H1 (cell line): ENCODE results near the gene PIK3R5. TPM values are rescaled to one million over a fixed set of nuclear protein-coding genes. Genes with fewer than 3 reads are reported as not detected.

ENCODE experiments used
- CTCF ChIA-PET: fragments of 300-600 bp; sonication (Branson Sonifier 250); formaldehyde crosslinking; loops from one replicate; lab custom pipeline; 2021; ENCODE audit not compliant: partially characterized antibody; lab: Charles Lee
- POLR2A ChIA-PET: fragments of 300-600 bp; sonication (Branson Sonifier 250); formaldehyde crosslinking; loops from one replicate; lab custom pipeline; 2021; ENCODE audit warnings: inconsistent platforms; ENCODE audit not compliant: partially characterized antibody; lab: Charles Lee
- DNase-seq, 2 experiments: peaks; one replicate each; pipeline versions ENCODE4 v3.0.0 to v3.0.0-alpha.2; 2010 to 2022; ENCODE audit warnings: low spot score in 2 of 2, low read depth in 1 of 2, mixed read lengths in 1 of 2
- FAIRE-seq: peaks from 2 replicates; lab custom pipeline; 2011; peaks lifted over from hg19 to GRCh38; lab: Jason Lieb, UNC
- H2AFZ ChIP-seq: 2 replicates; pipeline ENCODE4 v1.8.1; 2012; ENCODE audit warnings: low read length, inconsistent platforms
- H2AK5ac ChIP-seq: 2 replicates; pipeline ENCODE4 v1.6.1; 2013; ENCODE audit warnings: low read depth, low read length
- H2BK120ac ChIP-seq: replicated peaks from 2 replicates; pipeline ENCODE3; 2013; ENCODE audit warnings: low read depth, low read length, inconsistent platforms
- H2BK12ac ChIP-seq: 2 replicates; pipeline ENCODE4 v1.6.1; 2013; ENCODE audit warnings: low read depth, low read length
- H2BK15ac ChIP-seq: 2 replicates; pipeline ENCODE4 v1.6.1; 2013; ENCODE audit warnings: low read length
- H2BK20ac ChIP-seq: 2 replicates; pipeline ENCODE4 v1.6.1; 2013; ENCODE audit warnings: low read length
- H2BK5ac ChIP-seq: 2 replicates; pipeline ENCODE4 v1.6.1; 2013; ENCODE audit warnings: low read depth, low read length
- H3K14ac ChIP-seq: 2 replicates; pipeline ENCODE4 v1.6.1; 2013; ENCODE audit warnings: inconsistent platforms; ENCODE audit not compliant: insufficient read length
- H3K18ac ChIP-seq: 2 replicates; pipeline ENCODE4 v1.6.1; 2013; ENCODE audit warnings: low read length; ENCODE audit errors: extremely low read depth
- H3K23ac ChIP-seq: 2 replicates; pipeline ENCODE4 v1.6.1; 2013; ENCODE audit warnings: inconsistent platforms; ENCODE audit not compliant: insufficient read length
- H3K23me2 ChIP-seq: 2 replicates; pipeline ENCODE4 v1.6.1; 2013; ENCODE audit warnings: low read depth, low read length
- H3K27ac ChIP-seq: 2 replicates; pipeline ENCODE4 v1.6.1; 2011; ENCODE audit warnings: low read depth, low read length, inconsistent platforms
- H3K27me3 ChIP-seq, 4 experiments: replicated peaks in 1 of 4; 1 replicate in 1 of 4; 2 replicates in 3 of 4; pipeline versions ENCODE4 v1.6.1 to v1.8.1; 2011 to 2013; ENCODE audit warnings: low read length in 3 of 4, mild to moderate bottlenecking in 3 of 4, inconsistent platforms in 2 of 4, mixed read lengths in 2 of 4, moderate library complexity in 1 of 4; ENCODE audit not compliant: control insufficient read depth in 3 of 4, insufficient read depth in 3 of 4; ENCODE audit errors: extremely low read depth in 1 of 4
- H3K36me3 ChIP-seq, 4 experiments: 2 replicates each; pipeline versions ENCODE4 v1.6.1 to v1.8.1; 2011 to 2013; ENCODE audit warnings: mild to moderate bottlenecking in 4 of 4, low read length in 3 of 4, moderate library complexity in 2 of 4, control low read depth in 1 of 4, inconsistent platforms in 1 of 4; ENCODE audit not compliant: insufficient read depth in 4 of 4, control insufficient read depth in 2 of 4
- H3K4ac ChIP-seq: replicated peaks from 2 replicates; pipeline ENCODE3; 2013; ENCODE audit warnings: low read length, low read depth, mixed read lengths, inconsistent platforms; ENCODE audit not compliant: insufficient read length
- H3K4me1 ChIP-seq, 4 experiments: replicated peaks in 1 of 4; 1 replicate in 1 of 4; 2 replicates in 3 of 4; pipeline versions ENCODE4 v1.6.1 to v1.8.1; 2011 to 2013; ENCODE audit warnings: low read length in 3 of 4, inconsistent platforms in 2 of 4, mixed read lengths in 1 of 4; ENCODE audit not compliant: insufficient read depth in 4 of 4, control insufficient read depth in 3 of 4
- H3K4me2 ChIP-seq, 2 experiments: 2 replicates each; pipeline versions ENCODE4 v1.6.1 to v1.8.1; 2011 to 2013; ENCODE audit warnings: low read depth in 2 of 2, low read length in 2 of 2, control low read depth in 1 of 2, inconsistent platforms in 1 of 2, mild to moderate bottlenecking in 1 of 2; ENCODE audit not compliant: insufficient read depth in 1 of 2
- H3K4me3 ChIP-seq, 4 experiments: fragments of 200-600, 300-600 bp in 1 of 4; sonication (generic), shearing (Covaris generic), sonication (Bioruptor Twin) in 1 of 4; 2 replicates each; pipeline versions ENCODE4 v1.5.1 to v1.8.1; 2011 to 2016; ENCODE audit warnings: low read length in 4 of 4, low read depth in 3 of 4, control low read depth in 2 of 4, inconsistent platforms in 2 of 4, mild to moderate bottlenecking in 2 of 4, mixed read lengths in 1 of 4, moderate library complexity in 1 of 4; ENCODE audit not compliant: insufficient read depth in 2 of 4; ENCODE audit errors: extremely low read depth in 1 of 4
- H3K56ac ChIP-seq: replicated peaks from 2 replicates; pipeline ENCODE3; 2013; ENCODE audit warnings: low read depth, mild to moderate bottlenecking, mixed read lengths, low read length, inconsistent platforms; ENCODE audit not compliant: insufficient read length
- H3K79me1 ChIP-seq: 2 replicates; pipeline ENCODE4 v1.6.1; 2013; ENCODE audit warnings: low read depth, low read length, control low read depth
- H3K79me2 ChIP-seq, 2 experiments: 2 replicates each; pipeline versions ENCODE4 v1.6.1 to v1.8.1; 2012 to 2013; ENCODE audit warnings: low read length in 2 of 2, mild to moderate bottlenecking in 2 of 2, inconsistent platforms in 1 of 2; ENCODE audit not compliant: insufficient read depth in 2 of 2, control insufficient read depth in 1 of 2
- H3K9ac ChIP-seq, 4 experiments: replicated peaks in 1 of 4; 1 replicate in 1 of 4; 2 replicates in 3 of 4; pipeline versions ENCODE4 v1.6.1 to v1.8.1; 2011 to 2013; ENCODE audit warnings: low read depth in 3 of 4, low read length in 3 of 4, control low read depth in 2 of 4, mild to moderate bottlenecking in 2 of 4, moderate library complexity in 2 of 4, inconsistent platforms in 1 of 4; ENCODE audit errors: extremely low read depth in 1 of 4
- H3K9me3 ChIP-seq, 2 experiments: 2 replicates each; pipeline versions ENCODE4 v1.6.1 to v1.8.1; 2012 to 2013; ENCODE audit warnings: mild to moderate bottlenecking in 2 of 2, moderate library complexity in 2 of 2, control low read depth in 1 of 2, inconsistent platforms in 1 of 2, low read depth in 1 of 2, low read length in 1 of 2, mixed read lengths in 1 of 2; ENCODE audit not compliant: insufficient read depth in 2 of 2
- H4K20me1 ChIP-seq, 2 experiments: replicated peaks in 1 of 2; 2 replicates each; pipeline versions ENCODE3 to v1.8.1; 2011 to 2013; ENCODE audit warnings: inconsistent platforms in 2 of 2, low read length in 2 of 2, mild to moderate bottlenecking in 1 of 2; ENCODE audit not compliant: insufficient read depth in 2 of 2, control insufficient read depth in 1 of 2
- H4K5ac ChIP-seq: 2 replicates; pipeline ENCODE4 v1.6.1; 2013; ENCODE audit warnings: low read length, low read depth, mixed read lengths, inconsistent platforms; ENCODE audit not compliant: insufficient read length
- H4K8ac ChIP-seq: 2 replicates; pipeline ENCODE4 v1.8.0; 2013; ENCODE audit warnings: mild to moderate bottlenecking, moderate library complexity, low read length, inconsistent platforms; ENCODE audit not compliant: insufficient read depth; ENCODE audit errors: extremely low read depth
- H4K91ac ChIP-seq: replicated peaks from 2 replicates; pipeline ENCODE3; 2013; ENCODE audit warnings: low read length, mixed read lengths, inconsistent platforms; ENCODE audit not compliant: insufficient read length
- SP4 ChIP-seq: IDR thresholded peaks from 2 replicates; pipeline ENCODE4 v1.6.1; 2012; ENCODE audit warnings: low read length, inconsistent platforms
- polyA plus RNA-seq, 7 experiments: library from polyadenylated mRNA; depleted of rRNA in 3 of 7; stranded (reverse) in 5 of 7; unstranded in 2 of 7; fragments of >200 nt in 5 of 7; fragments of 200-250 nt in 2 of 7; gene quantifications; 1 replicate in 5 of 7; 2 replicates in 1 of 7; 4 replicates in 1 of 7; pipeline versions ENCODE4 v1.2.1 to v1.2.3, GENCODE V29; 2011 to 2013; ENCODE audit warnings: missing spikeins in 2 of 7, mixed read lengths in 2 of 7
- total RNA-seq: library from RNA; stranded (reverse); fragmentation: NEBNext Ultra II Directional; extraction: Animal tissue kit (Norgen Biotek cat#: 25700); gene quantifications from 2 replicates; pipeline ENCODE4 v1.2.1, GENCODE V29; 2021
- TF ChIP-seq, protein P1 (sequence below): IDR thresholded peaks from 2 replicates; pipeline ENCODE4 v1.6.1; 2012; ENCODE audit warnings: low read length, inconsistent platforms

Gene PIK3R5
- total and polyA plus RNA-seq, 2 of the 8 experiments (the other 6 are each of a cell fraction or from before 2014, with no cell fraction given) = 2.7 to 4.3 TPM

GRCh38 chr17:8925141-8925540 is 40.4 kb downstream of the PIK3R5 start:
- Histone ChIP-seq H4K20me1 (no peaks in the 10 kb centered on the region), H2AFZ (no peak overlapping the region), H3K4me2 (no peak overlapping the region), H3K27me3 (no peaks in the 10 kb centered on the region), H2AK5ac (no peak overlapping the region), H3K79me1 (no peaks in the 10 kb centered on the region), H3K36me3 (no peaks in the 10 kb centered on the region), H2BK20ac (no peak overlapping the region), H3K79me2 (no peaks in the 10 kb centered on the region), H3K4ac (no peak overlapping the region), H3K56ac (peak overlapping the region; percentile 97), H2BK12ac (no peak overlapping the region), H4K91ac (no peak overlapping the region), H3K9me3 (peaks cover 17 to 25% of the 10 kb centered on the region in 2 experiments), H3K23ac (no peak overlapping the region), H3K23me2 (peaks cover 2% of the 10 kb centered on the region; the same call in 1 of the 2 replicates), H3K4me1 (no peaks in the 10 kb centered on the region), H4K8ac (no peak overlapping the region), H2BK5ac (no peak overlapping the region), H3K14ac (no peak overlapping the region), H3K27ac (no peak overlapping the region), H2BK120ac (no peak overlapping the region), H2BK15ac (no peak overlapping the region), H3K9ac (no peak overlapping the region), H3K4me3 (no peak overlapping the region), H3K18ac (no peak overlapping the region), H4K5ac (no peak overlapping the region)
- CTCF ChIA-PET = interaction anchor here (0.9 kb wide), 1 partner anchor 30 kb away, joined by 3 read pairs; no protein-coding TSS in a partner anchor
- TF ChIP-seq SP4 = no peak
- TF ChIP-seq, protein P1, sequence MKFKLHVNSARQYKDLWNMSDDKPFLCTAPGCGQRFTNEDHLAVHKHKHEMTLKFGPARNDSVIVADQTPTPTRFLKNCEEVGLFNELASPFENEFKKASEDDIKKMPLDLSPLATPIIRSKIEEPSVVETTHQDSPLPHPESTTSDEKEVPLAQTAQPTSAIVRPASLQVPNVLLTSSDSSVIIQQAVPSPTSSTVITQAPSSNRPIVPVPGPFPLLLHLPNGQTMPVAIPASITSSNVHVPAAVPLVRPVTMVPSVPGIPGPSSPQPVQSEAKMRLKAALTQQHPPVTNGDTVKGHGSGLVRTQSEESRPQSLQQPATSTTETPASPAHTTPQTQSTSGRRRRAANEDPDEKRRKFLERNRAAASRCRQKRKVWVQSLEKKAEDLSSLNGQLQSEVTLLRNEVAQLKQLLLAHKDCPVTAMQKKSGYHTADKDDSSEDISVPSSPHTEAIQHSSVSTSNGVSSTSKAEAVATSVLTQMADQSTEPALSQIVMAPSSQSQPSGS = no peak
- DNase-seq (no peak), FAIRE-seq (no peak)
- POLR2A ChIA-PET = no interaction called here
